ENCODE results near the gene AFP. TPM values are rescaled to one million over a fixed set of nuclear protein-coding genes. Genes with fewer than 3 reads are reported as not detected.
A peak's percentile ranks its signal among the peaks of the same experiment; 100 is the strongest.

Gene AFP
- total and polyA plus RNA-seq, 2 of the 13 experiments (the other 11 are each of a cell fraction or from before 2014, with no cell fraction given): 9,434 to 13,105 TPM

GRCh38 chr4:73407227-73407673, 28.8 kb upstream of the AFP start (continued):
- TF ChIP-seq ZNF710 (CRISPR knock-in tag; IDR thresholded peaks at IDR 0.05; ENCODE audit: borderline replicate concordance) (no peak), ZNF503 (CRISPR knock-in tag; IDR thresholded peaks at IDR 0.05) (peak; percentile 49; the same call in 1 of the 2 replicates), ZNF253 (CRISPR knock-in tag; IDR thresholded peaks at IDR 0.05; ENCODE audit: borderline replicate concordance) (no peak), HOMEZ (CRISPR knock-in tag; IDR thresholded peaks at IDR 0.05; ENCODE audit: low read depth) (0 out of 2 replicates have a peak, but pooled peaks have one; percentile 12), AHDC1 (CRISPR knock-in tag; IDR thresholded peaks at IDR 0.05; ENCODE audit: borderline replicate concordance) (no peak), ISL2 (CRISPR knock-in tag; IDR thresholded peaks at IDR 0.05) (peak; percentile 42; the same call in 1 of the 2 replicates), PRDM10 (CRISPR knock-in tag; IDR thresholded peaks at IDR 0.05; ENCODE audit: low read depth) (no peak), ATF4 (CRISPR knock-in tag; IDR thresholded peaks at IDR 0.05) (0 out of 4 replicates have a peak, but pooled peaks of 1 of the 2 experiments have one; percentile 28), ZNF720 (CRISPR knock-in tag; IDR thresholded peaks at IDR 0.05) (no peak), CREB3 (CRISPR knock-in tag; IDR thresholded peaks at IDR 0.05) (peak; percentile 57; the same call in 1 of the 2 replicates)
